ENCODE measurements around the gene MEF2C. TPM values are rescaled to one million over a fixed set of nuclear protein-coding genes. Genes with fewer than 3 reads are reported as not detected.

The MEF2C gene
- total and polyA plus RNA-seq, 4 donors = 2.8 to 15.9 (median 10.1) TPM

DNA sequence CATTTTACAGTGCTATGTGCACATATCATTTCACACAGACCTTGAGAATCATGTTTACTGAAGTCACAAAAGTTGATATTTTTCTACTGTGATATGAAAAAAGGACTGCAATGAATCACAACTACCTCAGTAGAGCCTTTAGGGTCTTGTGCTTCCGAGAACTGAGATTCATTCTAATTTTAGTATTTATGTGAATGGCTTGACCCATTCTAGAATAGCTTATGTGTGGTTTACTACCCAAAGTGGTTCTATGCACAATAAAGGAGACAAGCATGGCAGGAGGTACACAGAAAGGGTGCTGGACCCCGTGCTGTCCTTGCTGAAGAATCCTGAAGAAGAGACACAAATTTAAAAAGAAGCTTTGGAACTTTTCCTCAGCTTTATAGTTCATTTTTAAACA, 28.2 kb downstream of the MEF2C start:
- 84% methylated on average over 2 of the region's 2 CpGs for WGBS
- Histone ChIP-seq H3K4me1 (ENCODE audit: control insufficient read depth in 4 of 4, insufficient read depth in 4 of 4, low read length in 3 of 4) (no peaks in the 10 kb centered on the region), H3K27ac (ENCODE audit: low read depth in 1 of 2, low read length in 2 of 2) (no peak overlapping the region), H3K4me3 (ENCODE audit: low read depth in 1 of 3, low read length in 3 of 3) (no peak overlapping the region), H3K27me3 (ENCODE audit: control insufficient read depth in 4 of 4, insufficient read depth in 4 of 4, low read length in 3 of 4) (no peaks in the 10 kb centered on the region), H3K9ac (ENCODE audit: low read depth in 1 of 2, low read length in 2 of 2) (no peak overlapping the region), H3K36me3 (ENCODE audit: control insufficient read depth in 4 of 4, insufficient read depth in 3 of 4, low read depth in 1 of 4, low read length in 3 of 4) (no peaks in the 10 kb centered on the region), H3K9me3 (ENCODE audit: control insufficient read depth in 4 of 4, low read length in 3 of 4) (peaks cover 0 to 5% (median 1%) of the 10 kb centered on the region in 4 donors)
- TF ChIP-seq HNF4G (IDR thresholded peaks at IDR 0.05) = no peak
- TF ChIP-seq, protein P1, sequence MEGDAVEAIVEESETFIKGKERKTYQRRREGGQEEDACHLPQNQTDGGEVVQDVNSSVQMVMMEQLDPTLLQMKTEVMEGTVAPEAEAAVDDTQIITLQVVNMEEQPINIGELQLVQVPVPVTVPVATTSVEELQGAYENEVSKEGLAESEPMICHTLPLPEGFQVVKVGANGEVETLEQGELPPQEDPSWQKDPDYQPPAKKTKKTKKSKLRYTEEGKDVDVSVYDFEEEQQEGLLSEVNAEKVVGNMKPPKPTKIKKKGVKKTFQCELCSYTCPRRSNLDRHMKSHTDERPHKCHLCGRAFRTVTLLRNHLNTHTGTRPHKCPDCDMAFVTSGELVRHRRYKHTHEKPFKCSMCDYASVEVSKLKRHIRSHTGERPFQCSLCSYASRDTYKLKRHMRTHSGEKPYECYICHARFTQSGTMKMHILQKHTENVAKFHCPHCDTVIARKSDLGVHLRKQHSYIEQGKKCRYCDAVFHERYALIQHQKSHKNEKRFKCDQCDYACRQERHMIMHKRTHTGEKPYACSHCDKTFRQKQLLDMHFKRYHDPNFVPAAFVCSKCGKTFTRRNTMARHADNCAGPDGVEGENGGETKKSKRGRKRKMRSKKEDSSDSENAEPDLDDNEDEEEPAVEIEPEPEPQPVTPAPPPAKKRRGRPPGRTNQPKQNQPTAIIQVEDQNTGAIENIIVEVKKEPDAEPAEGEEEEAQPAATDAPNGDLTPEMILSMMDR (IDR thresholded peaks at IDR 0.05; ENCODE audit: low read depth, low read length, missing input control) = no peak
- no peak for TF ChIP-seq FOXA1 (IDR thresholded peaks at IDR 0.05)
- TF ChIP-seq HNF4A (conservative IDR thresholded peaks at IDR 0.05) = no peak
- TF ChIP-seq, protein P2, sequence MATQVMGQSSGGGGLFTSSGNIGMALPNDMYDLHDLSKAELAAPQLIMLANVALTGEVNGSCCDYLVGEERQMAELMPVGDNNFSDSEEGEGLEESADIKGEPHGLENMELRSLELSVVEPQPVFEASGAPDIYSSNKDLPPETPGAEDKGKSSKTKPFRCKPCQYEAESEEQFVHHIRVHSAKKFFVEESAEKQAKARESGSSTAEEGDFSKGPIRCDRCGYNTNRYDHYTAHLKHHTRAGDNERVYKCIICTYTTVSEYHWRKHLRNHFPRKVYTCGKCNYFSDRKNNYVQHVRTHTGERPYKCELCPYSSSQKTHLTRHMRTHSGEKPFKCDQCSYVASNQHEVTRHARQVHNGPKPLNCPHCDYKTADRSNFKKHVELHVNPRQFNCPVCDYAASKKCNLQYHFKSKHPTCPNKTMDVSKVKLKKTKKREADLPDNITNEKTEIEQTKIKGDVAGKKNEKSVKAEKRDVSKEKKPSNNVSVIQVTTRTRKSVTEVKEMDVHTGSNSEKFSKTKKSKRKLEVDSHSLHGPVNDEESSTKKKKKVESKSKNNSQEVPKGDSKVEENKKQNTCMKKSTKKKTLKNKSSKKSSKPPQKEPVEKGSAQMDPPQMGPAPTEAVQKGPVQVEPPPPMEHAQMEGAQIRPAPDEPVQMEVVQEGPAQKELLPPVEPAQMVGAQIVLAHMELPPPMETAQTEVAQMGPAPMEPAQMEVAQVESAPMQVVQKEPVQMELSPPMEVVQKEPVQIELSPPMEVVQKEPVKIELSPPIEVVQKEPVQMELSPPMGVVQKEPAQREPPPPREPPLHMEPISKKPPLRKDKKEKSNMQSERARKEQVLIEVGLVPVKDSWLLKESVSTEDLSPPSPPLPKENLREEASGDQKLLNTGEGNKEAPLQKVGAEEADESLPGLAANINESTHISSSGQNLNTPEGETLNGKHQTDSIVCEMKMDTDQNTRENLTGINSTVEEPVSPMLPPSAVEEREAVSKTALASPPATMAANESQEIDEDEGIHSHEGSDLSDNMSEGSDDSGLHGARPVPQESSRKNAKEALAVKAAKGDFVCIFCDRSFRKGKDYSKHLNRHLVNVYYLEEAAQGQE (IDR thresholded peaks at IDR 0.05) = no peak
- no peak for DNase-seq (ENCODE audit: low spot score)

DNA sequence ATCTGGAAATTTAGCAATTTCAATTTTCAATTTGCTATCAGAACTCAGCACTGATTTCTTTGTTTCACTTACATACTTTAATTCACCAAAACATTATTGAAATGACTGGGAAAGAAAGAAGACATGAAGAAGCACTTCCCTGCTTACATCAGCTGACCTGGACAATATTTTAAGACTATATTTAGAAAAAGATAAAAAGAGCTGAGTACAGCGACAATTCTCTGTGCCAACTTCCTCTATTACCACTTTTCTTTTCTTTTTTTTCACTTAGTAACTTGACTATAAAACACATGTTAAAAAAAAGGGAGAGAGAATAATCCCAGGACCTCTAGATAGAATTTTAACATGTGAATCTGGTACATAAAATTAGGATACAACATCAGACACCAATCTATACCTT, 35.6 kb downstream of the MEF2C start:
- Histone ChIP-seq H3K27me3 (ENCODE audit: control insufficient read depth in 4 of 4, insufficient read depth in 4 of 4, low read length in 3 of 4) (no peaks in the 10 kb centered on the region), H3K9ac (ENCODE audit: low read depth in 1 of 2, low read length in 2 of 2) (no peak overlapping the region), H3K4me1 (ENCODE audit: control insufficient read depth in 4 of 4, insufficient read depth in 4 of 4, low read length in 3 of 4) (no peaks in the 10 kb centered on the region), H3K27ac (ENCODE audit: low read depth in 1 of 2, low read length in 2 of 2) (no peak overlapping the region), H3K36me3 (ENCODE audit: control insufficient read depth in 4 of 4, insufficient read depth in 3 of 4, low read depth in 1 of 4, low read length in 3 of 4) (no peaks in the 10 kb centered on the region), H3K4me3 (ENCODE audit: low read depth in 1 of 3, low read length in 3 of 3) (no peak overlapping the region), H3K9me3 (ENCODE audit: control insufficient read depth in 4 of 4, low read length in 3 of 4) (no peaks in the 10 kb centered on the region)
- 52% methylated on average over 1 of the region's 1 CpG for WGBS
- TF ChIP-seq SP1 (IDR thresholded peaks at IDR 0.05) (no peak), GABPA (IDR thresholded peaks at IDR 0.05 in 1 of 2, conservative IDR thresholded peaks at IDR 0.05 in 1 of 2) (no peak), RXRA (IDR thresholded peaks at IDR 0.05) (no peak), HNF4G (IDR thresholded peaks at IDR 0.05) (no peak), HNF4A (conservative IDR thresholded peaks at IDR 0.05) (no peak), FOXA2 (IDR thresholded peaks at IDR 0.05) (no peak), JUND (IDR thresholded peaks at IDR 0.05) (no peak), TAF1 (conservative IDR thresholded peaks at IDR 0.05) (no peak), EGR1 (IDR thresholded peaks at IDR 0.05; ENCODE audit: low read depth in 2 of 2) (no peak), YY1 (IDR thresholded peaks at IDR 0.05) (no peak), NR2F2 (IDR thresholded peaks at IDR 0.05) (no peak), FOXA1 (IDR thresholded peaks at IDR 0.05) (no peak), RAD21 (IDR thresholded peaks at IDR 0.05) (no peak)
- TF ChIP-seq, protein P3, sequence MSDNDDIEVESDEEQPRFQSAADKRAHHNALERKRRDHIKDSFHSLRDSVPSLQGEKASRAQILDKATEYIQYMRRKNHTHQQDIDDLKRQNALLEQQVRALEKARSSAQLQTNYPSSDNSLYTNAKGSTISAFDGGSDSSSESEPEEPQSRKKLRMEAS (IDR thresholded peaks at IDR 0.05) = no peak
- TF ChIP-seq, protein P4, sequence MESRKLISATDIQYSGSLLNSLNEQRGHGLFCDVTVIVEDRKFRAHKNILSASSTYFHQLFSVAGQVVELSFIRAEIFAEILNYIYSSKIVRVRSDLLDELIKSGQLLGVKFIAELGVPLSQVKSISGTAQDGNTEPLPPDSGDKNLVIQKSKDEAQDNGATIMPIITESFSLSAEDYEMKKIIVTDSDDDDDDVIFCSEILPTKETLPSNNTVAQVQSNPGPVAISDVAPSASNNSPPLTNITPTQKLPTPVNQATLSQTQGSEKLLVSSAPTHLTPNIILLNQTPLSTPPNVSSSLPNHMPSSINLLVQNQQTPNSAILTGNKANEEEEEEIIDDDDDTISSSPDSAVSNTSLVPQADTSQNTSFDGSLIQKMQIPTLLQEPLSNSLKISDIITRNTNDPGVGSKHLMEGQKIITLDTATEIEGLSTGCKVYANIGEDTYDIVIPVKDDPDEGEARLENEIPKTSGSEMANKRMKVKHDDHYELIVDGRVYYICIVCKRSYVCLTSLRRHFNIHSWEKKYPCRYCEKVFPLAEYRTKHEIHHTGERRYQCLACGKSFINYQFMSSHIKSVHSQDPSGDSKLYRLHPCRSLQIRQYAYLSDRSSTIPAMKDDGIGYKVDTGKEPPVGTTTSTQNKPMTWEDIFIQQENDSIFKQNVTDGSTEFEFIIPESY (IDR thresholded peaks at IDR 0.05) = no peak
- TF ChIP-seq, protein P5, sequence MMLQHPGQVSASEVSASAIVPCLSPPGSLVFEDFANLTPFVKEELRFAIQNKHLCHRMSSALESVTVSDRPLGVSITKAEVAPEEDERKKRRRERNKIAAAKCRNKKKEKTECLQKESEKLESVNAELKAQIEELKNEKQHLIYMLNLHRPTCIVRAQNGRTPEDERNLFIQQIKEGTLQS (IDR thresholded peaks at IDR 0.05) = no peak
- TF ChIP-seq, protein P2 (IDR thresholded peaks at IDR 0.05) = no peak
- TF ChIP-seq, protein P1 (IDR thresholded peaks at IDR 0.05; ENCODE audit: low read depth, low read length, missing input control) = no peak
- DNase-seq (ENCODE audit: low spot score) = no peak
